SK-MEL-5 (cell line): Measurements from ENCODE around the gene HDAC4. TPM values are rescaled to one million over a fixed set of nuclear protein-coding genes. Genes with fewer than 3 reads are reported as not detected.

Experiments used
- DNase-seq: peaks from one replicate; pipeline ENCODE4 v3.0.0-alpha.2; 2016; ENCODE audit warnings: low read depth, low spot score
- in situ Hi-C: cut with HindIII; loops from 2 replicates; pipeline ENCODE4 v1.10.0; 2016; ENCODE audit warnings: low sequenced_read_pairs, high pct_unique_total_duplicates, low pct_unique_long_range_greater_than_20kb
- total RNA-seq: library from RNA; depleted of rRNA; stranded (reverse); fragments of >200 nt; shearing (Covaris generic); gene quantifications from 2 replicates; pipeline ENCODE4 v1.2.3, GENCODE V29; 2014

HDAC4 gene
- total RNA-seq, 1 experiment from 2014 or later, result 14.1 TPM

DNA sequence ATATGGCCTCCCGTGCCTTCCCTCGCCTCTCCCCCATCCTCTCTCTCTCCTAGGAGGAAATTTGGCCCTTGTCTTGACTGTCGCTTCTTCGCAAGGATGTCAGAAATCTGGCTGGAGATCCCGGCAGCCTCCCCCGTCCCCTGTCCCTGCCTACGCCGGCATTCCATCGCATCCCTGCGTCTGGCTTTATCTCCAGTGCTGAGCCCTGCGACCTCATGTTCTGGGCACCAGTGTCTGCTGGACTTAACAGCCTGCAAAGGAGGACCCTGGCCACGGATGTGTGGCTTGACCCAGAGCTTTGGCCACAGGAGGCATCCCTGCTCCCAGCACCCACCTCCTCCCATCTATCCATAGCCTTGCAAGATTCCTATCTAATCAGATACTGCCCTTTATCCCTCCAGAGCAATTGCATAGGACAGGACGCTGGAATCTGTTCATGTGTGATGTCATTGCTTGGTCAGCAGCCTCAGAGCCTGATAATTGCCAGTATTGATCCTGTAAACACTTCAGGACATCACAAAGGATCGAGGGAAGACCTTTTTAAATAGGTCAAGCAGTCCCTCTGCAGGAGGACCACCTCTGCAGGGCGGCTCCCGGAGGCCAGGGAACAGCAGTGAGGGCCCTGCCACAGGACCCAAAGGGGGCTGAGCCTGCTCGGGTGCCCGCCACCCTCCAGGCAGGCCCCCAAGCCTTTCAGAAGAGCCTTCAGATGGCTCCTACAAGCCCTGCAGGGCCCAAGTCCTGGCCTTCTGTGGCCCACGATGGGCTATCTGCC, 384.7 kb downstream of the HDAC4 start:
- in situ Hi-C loops, result no loop called here
- DNase-seq, result no peak

DNA sequence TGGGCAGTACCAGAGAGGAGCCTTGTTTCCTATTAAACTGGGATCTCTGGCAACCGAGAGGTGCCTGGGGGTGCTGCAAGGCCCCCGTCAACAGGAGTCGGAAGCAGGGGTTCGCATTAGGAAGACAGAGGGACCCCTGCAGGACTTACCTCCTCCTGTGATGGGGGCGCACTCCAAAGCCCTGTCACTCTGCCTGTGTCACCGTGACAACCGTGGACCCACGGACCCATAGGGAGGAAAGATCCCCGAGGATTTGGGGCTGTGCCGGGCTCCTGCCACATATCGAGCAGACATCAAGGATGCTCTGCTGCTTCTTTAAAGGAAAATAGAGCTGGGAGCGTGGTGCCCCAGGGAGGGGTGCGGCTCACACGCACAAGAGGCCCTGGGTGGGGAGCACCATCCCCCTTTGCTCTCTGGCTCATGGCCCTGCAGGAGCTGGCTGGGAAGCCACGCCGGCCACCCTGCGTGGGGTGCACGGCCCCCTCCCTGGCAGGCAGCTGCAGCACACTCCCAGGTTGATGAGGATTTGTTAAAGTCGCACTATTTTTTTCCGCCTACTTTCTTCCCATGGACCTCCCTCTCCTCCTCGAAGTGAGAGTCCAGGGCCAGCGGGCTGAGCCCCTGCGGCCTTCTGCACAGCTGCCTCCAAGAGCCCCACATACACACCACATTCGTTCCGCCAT, 385.5 kb downstream of the HDAC4 start:
- in situ Hi-C loops, result no loop called here
- no peak for DNase-seq

DNA sequence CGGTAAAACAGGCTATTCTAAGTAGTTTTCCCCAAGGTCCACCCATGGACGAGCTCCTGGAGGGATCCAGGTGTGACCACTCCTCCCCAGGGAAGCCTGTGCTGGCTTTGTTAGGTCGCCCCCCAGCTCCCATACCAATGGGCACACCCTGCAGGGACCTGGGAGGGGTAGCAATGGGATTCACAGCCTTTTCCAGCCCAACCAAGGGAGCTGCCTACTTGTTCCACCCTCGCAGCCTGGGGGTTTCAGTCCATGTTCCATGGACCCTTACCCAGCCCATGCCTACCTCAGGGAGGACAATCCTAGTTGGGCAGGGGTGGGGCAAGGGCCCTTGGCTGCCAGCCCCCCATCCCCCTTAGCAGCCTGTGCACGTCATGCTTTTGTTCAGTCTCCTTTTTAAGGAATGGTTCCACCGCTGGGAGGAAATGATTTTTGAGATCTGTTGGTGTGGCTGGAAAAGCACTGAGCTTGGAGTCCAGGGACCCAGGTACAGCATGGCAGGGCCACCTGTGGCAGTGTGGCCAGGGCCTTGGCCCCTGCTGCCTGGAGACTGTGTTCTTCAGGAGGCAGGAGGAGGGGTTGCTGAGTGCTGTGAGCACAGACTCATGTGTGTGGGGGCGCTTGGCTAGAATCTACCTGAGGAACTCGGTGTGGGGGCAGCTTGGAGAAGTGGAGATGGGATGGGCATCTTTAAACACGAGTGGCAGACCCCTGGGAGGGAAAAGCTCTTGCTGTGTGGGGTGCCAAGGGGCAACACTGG, 386.2 kb downstream of the HDAC4 start:
- in situ Hi-C loops, result no loop called here
- no peak for DNase-seq

DNA sequence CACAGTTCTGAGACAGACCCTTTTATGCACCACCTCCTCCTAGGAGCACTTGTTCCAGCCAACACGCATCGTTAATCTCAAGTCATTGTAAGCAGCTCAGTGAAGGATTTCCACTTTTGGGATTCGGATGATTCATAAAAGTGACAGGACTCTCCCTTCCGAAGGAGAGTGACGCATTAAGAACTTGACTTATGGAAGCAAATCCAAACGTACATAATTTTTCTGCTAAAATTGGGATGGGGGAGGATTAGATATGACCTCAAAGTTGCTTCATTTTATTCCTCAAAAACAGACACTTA, 387.2 kb downstream of the HDAC4 start:
- DNase-seq, result no peak
- in situ Hi-C loops, result no loop called here

DNA sequence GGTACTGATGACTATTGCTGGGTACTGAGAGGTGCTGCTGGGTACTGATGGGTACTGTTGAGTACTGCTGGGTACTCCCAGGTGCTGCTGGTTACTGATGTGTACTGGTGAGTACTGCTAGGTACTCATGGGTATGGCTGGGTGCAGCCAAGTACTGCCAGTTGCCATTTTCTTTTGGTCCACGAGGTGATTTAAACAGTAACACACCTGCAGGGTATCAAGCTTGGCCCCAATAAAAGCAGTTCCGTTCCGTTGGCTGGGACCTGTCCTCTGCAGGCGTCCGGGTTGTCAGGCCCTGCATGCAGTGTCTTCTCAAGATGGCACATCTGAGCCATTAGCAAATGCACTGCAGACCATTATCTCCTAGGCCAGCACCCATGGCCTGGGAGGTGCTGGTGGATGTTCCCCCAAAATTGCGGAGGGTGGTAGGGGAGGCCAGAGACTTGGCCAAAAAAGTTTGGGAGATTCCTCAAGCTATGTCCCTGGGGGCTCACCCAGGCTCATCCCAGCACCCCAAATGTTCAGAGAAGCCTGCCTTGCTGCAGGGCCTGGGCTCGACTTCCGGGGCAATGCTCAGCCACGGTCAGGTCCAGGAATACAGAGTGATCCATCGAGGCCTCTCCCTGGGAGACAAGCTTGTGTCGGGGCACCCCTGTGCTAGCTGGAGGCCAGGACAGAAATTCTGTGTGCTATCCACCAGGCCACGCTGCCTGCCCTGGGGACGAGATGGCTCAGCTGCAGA, 387.7 kb downstream of the HDAC4 start:
- no peak for DNase-seq
- in situ Hi-C loops, result no loop called here

DNA sequence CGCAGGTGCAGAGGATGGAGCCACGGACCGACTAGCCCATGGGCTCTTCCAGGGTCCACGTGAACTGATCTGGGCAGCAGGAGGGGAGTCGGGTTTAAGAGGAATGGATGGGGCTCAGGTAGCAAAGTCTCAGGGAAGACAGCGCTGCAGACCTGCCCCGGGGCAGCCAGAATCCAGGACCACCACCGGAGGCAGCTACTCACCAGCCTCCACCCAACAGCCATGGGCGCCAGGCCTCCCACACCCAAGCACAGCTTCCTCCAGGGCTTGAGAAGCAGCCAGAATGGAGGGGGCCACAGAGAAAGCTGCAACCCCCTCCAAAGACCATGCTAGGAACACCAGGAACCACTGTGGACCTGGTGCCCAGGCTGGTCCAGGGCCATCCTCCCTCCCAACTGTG, 388.6 kb downstream of the HDAC4 start:
- no peak for DNase-seq
- in situ Hi-C loops, result no loop called here

DNA sequence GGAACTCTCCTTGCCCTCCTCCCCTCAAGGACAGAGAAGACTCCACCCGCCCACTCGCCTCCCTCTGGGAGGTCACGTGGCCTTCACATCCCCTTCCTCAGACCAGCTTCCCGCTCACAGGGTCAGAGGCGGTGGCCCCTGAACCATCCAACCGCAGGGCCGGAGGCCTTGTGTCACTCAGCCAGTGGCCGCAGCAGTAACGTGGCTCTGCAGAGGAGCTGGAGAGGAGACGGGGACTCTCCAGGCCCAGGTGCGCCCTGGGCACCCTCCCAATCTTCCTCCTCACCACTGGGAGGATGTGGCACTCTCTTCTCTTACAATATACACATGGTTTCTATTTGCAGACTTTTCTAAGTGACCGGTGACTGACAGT, 391.2 kb downstream of the HDAC4 start:
- no peak for DNase-seq
- in situ Hi-C loops, result no loop called here

DNA sequence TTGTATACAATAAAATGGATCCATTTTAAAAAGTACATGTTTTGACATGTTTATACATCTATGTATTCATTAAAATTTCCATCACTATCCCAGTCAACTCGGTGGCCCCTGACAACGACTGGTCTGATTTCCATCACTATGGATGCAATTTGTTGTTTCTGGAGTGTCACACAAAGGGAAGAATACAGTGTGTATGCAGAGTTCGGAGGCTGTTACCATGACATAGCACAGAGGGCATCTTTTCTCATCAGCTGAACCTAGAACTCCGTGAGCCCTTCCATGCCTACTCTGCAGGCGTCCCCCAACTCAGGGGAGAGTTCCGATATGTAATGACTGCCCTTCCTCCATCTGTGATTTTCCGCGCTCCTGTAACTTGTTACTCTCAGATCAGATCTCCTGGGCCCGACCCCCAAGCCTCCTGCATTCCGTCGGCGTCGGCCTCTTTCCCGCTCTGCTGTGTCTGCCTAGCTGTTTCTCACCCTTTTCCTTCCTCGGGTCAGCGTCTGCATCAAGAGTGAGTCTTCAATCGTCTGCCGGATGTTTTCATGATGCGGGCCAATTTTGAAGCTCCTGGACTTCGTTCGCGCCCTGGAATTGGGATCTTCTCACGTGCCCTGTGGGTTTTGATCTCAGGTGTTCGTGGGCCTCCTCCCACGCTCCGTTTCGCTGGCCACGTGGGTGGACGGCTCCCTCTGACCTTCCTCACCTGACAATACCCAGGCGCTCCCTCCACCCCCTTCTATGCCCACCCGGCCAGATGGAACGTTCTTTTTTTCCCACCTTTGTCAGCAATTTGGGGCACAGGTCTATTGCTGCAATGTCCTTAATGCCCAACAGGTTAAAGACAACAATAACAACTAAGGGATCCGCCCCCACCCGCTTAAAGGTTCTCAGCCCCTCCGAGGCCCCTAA, 391.9 kb downstream of the HDAC4 start:
- in situ Hi-C loops, result no loop called here

DNA sequence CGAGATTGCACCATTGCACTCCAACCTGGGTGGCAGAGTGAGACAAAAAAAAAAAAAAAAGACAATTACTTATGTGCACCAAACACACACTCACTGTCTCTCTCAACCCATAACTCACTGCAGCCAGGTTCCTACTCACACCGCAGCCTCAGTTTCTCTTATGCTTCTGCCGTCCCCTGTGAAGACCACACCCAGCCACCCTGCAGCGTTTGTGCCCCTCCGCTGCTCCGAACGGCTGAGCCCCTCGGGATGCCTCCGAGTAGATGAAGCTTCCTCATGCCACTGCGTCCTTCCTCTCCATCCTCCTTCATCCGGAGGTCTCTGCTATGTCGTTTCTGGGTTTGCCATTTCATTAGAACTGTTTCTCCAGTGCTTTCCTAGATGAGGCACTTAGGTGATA, 392.8 kb downstream of the HDAC4 start:
- in situ Hi-C loops, result no loop called here

More for the DNA sequence above, 391.9 kb downstream of the HDAC4 start:
- DNase-seq, result no peak

DNA sequence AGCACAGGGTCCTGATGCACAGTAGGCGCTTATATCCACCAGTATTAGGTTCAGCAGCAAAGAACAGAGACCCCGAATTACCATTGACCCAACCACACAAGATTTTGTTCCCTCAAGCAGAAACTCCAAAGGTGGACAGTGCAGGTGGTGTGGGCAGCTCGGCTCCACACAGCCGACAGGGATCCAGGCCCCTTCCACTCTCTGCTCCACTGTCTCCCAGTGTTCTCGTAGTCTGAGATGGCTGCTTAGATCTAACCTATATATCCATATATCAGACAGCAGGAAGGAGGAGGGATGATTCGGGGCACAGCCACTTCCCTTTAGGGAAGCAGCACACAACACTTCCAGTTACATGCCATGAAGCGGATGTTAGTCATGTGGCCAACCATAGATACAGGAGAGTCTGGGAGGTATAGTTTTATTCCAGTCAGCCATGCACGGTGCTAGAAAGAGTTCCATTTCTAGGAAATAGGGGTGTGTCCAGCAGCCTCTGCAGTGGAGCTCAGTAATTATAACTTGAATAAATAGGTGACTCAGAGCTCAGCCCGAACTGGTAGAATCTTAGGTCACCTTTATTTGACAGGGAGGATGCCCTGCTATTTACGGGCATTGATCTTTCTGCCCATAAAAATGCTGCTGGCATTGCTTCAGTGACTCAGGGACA, 394.1 kb downstream of the HDAC4 start:
- no peak for DNase-seq
- in situ Hi-C loops, result no loop called here

More for the DNA sequence above, 392.8 kb downstream of the HDAC4 start:
- no peak for DNase-seq

DNA sequence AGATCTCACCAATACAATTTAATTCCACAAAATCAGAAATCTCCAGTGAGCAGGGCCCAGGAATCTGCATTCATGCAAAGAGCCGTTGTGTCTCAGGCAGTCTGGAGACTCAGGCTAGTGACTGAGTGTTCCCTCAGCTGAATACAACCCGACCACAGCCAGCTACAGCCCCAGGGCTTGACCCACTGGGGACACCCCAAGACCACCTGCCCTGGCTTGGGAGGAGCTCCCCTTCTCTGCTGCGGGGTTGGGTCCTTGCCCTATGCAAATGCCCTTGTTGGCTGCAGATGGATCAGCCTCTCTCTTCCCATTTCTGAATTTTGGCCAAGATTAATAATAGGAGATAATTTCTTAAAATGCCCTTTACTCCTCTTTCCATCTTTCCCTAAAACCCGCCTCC, 395.2 kb downstream of the HDAC4 start:
- no peak for DNase-seq
- in situ Hi-C loops, result no loop called here

DNA sequence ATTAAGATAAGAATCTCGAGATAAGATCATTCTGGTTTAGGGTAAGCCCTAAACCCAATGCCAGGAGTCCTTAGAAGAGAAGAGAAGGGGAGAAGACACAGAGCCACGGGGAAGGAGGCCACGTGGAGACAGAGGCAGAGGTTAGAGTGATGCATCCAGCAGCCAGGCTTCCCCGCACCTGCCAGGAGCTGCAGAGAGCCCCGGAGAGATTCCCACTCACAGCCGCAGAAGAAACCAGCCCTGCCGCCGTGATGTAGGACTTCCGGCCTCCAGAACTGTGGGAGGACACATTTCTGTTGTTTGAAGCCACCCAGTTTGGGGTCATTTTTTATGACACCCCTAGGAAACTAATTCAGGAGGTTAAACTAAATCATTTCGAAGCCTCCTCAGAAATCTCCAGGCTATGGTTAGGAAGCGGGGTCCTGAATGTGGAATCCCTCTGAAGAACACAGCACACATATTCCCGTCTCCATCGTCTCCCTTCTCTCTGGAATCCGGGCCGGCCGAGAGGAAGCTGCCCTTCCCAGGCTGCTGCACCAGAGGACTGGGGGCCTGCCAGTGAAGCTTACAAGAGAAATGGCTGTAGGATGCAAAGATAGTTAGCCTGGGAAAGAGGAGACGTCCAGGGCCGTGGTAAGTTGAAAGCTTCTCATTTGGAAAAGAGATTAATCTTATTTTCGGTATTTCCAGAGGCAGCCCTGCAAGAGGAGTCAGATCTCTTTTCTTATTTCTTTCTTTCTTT, 396.4 kb downstream of the HDAC4 start:
- in situ Hi-C loops, result no loop called here
- DNase-seq, result no peak

DNA sequence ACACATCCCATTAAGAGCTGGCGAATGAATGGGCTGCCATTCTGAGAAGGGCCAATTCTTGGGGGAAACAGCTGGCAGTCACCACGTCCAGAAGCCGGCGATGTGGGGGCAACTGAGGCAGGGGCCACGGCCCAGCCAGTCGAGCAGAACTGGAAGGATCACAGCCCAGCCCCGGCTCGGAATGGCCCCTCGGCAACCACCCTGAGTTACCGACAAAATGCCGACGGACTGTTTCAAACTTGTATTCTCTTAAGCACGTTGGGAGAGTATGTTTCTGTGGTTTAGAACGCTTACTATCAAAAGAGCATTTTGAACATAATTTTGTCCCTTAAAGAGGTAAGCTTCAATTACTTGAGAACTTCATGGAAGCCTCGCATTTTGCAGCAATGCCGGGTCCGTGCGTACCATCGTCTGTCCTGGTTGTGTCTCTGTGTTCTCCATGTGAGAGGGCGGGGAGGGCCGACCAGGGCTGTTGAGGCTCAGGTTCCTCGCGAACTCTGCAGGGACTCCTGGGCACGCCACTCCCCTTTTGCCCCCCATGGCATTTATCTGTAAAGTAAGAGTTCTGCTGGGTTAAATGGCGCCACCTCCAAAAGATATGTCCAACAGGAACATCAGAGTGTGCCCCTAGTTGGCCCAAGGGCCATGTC, 397.1 kb downstream of the HDAC4 start:
- no peak for DNase-seq

DNA sequence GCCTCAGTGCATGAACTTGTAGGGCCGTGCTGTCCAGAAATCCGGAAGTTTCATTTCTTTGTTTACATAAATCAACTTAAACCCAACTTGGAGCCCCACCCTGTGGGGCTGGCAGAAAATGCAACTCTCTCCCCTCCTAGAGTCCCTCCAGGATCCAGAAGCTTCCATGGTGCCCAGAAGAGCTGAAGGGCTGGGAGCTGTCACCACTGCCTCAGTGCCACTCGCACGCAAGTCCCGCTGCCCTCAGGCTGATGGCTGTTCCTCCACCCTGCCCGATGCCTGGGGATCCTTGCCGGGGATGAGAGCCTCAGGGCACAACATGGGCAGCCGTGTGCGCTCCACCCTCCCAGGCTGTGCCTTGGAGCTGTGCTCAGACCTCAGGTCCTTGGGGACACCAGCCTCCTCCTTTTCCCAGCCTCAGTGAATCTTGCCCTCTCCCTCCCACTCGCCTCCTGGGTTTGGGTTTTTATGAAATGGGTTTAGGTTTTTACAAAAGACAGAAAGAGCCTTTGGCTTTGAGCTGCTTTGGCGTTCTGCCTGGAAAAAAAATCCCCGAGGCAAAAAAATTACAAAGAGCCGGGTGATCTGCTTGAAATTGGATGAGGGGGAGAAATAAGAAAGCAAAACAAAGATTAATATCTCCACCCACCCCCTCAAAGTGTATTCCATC, 397.7 kb downstream of the HDAC4 start:
- in situ Hi-C loops, result no loop called here
- DNase-seq, result peak; percentile 67

More for the DNA sequence above, 397.1 kb downstream of the HDAC4 start:
- in situ Hi-C loops, result no loop called here

DNA sequence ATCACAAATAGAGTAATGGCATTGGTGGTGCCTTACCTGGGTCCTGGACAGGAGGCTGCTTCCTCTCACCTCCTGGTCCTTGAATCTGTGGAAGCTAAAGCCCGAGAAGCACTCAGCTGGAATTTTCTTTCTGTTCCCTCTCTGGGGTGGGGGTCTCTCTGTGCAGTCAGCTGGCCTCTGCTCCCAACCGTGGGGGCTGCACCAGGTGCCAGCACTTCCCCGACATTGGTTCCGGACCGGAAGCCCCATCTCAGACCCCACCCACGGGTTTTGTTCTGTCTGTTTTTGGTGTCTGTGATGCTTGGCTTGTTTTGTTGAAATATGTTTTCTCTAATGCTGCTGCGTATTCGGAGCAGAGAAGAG, 398.2 kb downstream of the HDAC4 start:
- in situ Hi-C loops, result no loop called here
- DNase-seq, result no peak
